HG03103 (cell line): ENCODE results near the gene BORCS6.

ENCODE experiments used
- ATAC-seq: cut with Tn5 transposase; IDR thresholded peaks from one replicate; pipeline ENCODE4 v1.9.1; 2021; ENCODE audit warnings: low read depth; ENCODE audit not compliant: unreplicated experiment

BORCS6 gene

GRCh38 chr17:8143581-8144400 is 46.2 kb downstream of the BORCS6 start:
- ATAC-seq = no peak

- ATAC-seq = no peak
Observed at GRCh38 chr17:8142887-8143580, 46.9 kb downstream of the BORCS6 start.

GRCh38 chr17:8142158-8142886 is 47.7 kb downstream of the BORCS6 start:
- ATAC-seq = no peak

GRCh38 chr17:8141741-8142140 is 48.2 kb downstream of the BORCS6 start:
- no peak for ATAC-seq

- ATAC-seq = no peak
Observed at GRCh38 chr17:8141045-8141444, 48.9 kb downstream of the BORCS6 start.

- ATAC-seq = no peak
Observed at GRCh38 chr17:8140065-8141029, 49.6 kb downstream of the BORCS6 start.

- peak; percentile 88 for ATAC-seq
Observed at GRCh38 chr17:8138672-8139371, 51.2 kb downstream of the BORCS6 start.

- no peak for ATAC-seq
Observed at GRCh38 chr17:8138374-8138671, 51.7 kb downstream of the BORCS6 start.
